ENCODE measurements around the gene MORF4L1.

DNA sequence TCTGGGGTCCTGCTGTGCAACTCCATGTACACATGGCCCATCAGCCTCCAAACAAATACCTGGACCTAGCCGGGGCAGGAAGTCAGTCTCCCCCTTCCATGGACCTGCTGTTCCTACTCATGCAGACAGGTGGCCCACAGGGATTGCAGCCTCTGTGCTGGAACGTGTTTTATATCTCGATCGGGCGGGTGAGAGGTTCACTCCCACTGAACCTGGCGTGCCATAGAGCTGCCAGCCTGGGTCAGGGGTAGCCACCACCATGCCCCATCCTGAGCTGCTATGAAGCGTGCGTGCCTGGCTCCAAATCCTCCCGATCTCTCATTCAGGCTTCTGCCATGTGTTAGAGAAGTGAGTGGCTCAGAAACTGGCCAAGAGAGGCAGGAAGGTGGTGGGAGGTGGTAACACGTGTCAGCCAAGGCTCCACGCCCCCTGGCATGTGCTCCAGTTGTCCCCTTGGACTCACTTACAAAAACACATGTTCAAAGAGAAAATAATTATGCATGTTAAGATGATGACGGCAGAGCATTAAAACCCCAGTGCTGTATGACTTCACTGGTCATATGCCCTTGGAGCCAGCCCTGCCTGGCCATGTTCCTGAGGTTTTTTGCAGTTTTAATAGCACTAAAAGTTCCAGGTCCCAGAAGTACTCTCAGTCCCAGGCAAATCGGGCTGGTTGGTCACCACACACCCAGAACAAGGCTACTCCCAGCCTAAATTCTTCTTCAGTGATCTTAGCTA, 41.5 kb downstream of the MORF4L1 start:
- TF ChIP-seq, protein P1, sequence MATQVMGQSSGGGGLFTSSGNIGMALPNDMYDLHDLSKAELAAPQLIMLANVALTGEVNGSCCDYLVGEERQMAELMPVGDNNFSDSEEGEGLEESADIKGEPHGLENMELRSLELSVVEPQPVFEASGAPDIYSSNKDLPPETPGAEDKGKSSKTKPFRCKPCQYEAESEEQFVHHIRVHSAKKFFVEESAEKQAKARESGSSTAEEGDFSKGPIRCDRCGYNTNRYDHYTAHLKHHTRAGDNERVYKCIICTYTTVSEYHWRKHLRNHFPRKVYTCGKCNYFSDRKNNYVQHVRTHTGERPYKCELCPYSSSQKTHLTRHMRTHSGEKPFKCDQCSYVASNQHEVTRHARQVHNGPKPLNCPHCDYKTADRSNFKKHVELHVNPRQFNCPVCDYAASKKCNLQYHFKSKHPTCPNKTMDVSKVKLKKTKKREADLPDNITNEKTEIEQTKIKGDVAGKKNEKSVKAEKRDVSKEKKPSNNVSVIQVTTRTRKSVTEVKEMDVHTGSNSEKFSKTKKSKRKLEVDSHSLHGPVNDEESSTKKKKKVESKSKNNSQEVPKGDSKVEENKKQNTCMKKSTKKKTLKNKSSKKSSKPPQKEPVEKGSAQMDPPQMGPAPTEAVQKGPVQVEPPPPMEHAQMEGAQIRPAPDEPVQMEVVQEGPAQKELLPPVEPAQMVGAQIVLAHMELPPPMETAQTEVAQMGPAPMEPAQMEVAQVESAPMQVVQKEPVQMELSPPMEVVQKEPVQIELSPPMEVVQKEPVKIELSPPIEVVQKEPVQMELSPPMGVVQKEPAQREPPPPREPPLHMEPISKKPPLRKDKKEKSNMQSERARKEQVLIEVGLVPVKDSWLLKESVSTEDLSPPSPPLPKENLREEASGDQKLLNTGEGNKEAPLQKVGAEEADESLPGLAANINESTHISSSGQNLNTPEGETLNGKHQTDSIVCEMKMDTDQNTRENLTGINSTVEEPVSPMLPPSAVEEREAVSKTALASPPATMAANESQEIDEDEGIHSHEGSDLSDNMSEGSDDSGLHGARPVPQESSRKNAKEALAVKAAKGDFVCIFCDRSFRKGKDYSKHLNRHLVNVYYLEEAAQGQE (IDR thresholded peaks at IDR 0.05; ENCODE audit: insufficient read depth in 1 of 2, low read depth in 2 of 2, low read length in 1 of 2), result no peak
- TF ChIP-seq, protein P2, sequence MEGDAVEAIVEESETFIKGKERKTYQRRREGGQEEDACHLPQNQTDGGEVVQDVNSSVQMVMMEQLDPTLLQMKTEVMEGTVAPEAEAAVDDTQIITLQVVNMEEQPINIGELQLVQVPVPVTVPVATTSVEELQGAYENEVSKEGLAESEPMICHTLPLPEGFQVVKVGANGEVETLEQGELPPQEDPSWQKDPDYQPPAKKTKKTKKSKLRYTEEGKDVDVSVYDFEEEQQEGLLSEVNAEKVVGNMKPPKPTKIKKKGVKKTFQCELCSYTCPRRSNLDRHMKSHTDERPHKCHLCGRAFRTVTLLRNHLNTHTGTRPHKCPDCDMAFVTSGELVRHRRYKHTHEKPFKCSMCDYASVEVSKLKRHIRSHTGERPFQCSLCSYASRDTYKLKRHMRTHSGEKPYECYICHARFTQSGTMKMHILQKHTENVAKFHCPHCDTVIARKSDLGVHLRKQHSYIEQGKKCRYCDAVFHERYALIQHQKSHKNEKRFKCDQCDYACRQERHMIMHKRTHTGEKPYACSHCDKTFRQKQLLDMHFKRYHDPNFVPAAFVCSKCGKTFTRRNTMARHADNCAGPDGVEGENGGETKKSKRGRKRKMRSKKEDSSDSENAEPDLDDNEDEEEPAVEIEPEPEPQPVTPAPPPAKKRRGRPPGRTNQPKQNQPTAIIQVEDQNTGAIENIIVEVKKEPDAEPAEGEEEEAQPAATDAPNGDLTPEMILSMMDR (IDR thresholded peaks at IDR 0.05), result no peak
- no peak for TF ChIP-seq POLR2AphosphoS5 (IDR thresholded peaks at IDR 0.05; ENCODE audit: low read depth, low read length)

Measured in Panc1 (cell line).